Thoracic aorta (tissue), 2 donors: ENCODE results near the gene ZSCAN23. TPM values are rescaled to one million over a fixed set of nuclear protein-coding genes. Genes with fewer than 3 reads are reported as not detected.

Experiments
- ATAC-seq: fragments of 150-250 bp; one replicate; pipeline ENCODE4 v1.8.0; 2017; ENCODE audit warnings: low read depth; ENCODE audit not compliant: insufficient number of reproducible peaks, low FRiP score
- DNase-seq: peaks from one replicate; pipeline ENCODE4 v3.0.0-alpha.2; 2020; ENCODE audit warnings: low spot score
- H3K27ac ChIP-seq, 2 donors: fragments of 200-600 bp; sonication (generic); 1 replicate in 1 of 2; 2 replicates in 1 of 2; pipeline ENCODE4 v1.5.1; 2016; ENCODE audit warnings: mild to moderate bottlenecking in 2 of 2, moderate library complexity in 2 of 2
- H3K27me3 ChIP-seq: fragments of 200-600 bp; sonication (generic); replicated peaks from 2 replicates; pipeline ENCODE4 v1.6.0; 2016; ENCODE audit warnings: mild to moderate bottlenecking; ENCODE audit not compliant: insufficient read depth
- H3K36me3 ChIP-seq: fragments of 200-600 bp; sonication (generic); one replicate; pipeline ENCODE4 v1.5.1; 2016
- H3K4me1 ChIP-seq, 2 donors: fragments of 200-600 bp; sonication (generic); 1 replicate in 1 of 2; 2 replicates in 1 of 2; pipeline versions ENCODE4 v1.5.1 to v1.6.0; 2016; ENCODE audit warnings: low read depth in 2 of 2, mild to moderate bottlenecking in 1 of 2; ENCODE audit not compliant: control insufficient read depth in 1 of 2
- H3K4me3 ChIP-seq: fragments of 200-600 bp; sonication (generic); 2 replicates; pipeline ENCODE4 v1.5.1; 2016; ENCODE audit warnings: mild to moderate bottlenecking
- H3K9me3 ChIP-seq: fragments of 200-600 bp; sonication (generic); 2 replicates; pipeline ENCODE4 v1.5.1; 2016
- total RNA-seq, 2 donors: library from RNA; depleted of rRNA; stranded (reverse); fragments of >200 nt; gene quantifications; one replicate each; pipeline versions ENCODE4 v1.1.0 to v1.2.3, GENCODE V29; 2016
- TF ChIP-seq, protein P1 (sequence below): fragments of 200-600 bp; sonication (generic); IDR thresholded peaks from one replicate; pipeline ENCODE4 v1.5.1; 2019; ENCODE audit warnings: antibody characterized with exemption

The ZSCAN23 gene
- total RNA-seq, 2 donors from 2014 or later, result 1.6 to 1.9 TPM

- TF ChIP-seq, protein P1, sequence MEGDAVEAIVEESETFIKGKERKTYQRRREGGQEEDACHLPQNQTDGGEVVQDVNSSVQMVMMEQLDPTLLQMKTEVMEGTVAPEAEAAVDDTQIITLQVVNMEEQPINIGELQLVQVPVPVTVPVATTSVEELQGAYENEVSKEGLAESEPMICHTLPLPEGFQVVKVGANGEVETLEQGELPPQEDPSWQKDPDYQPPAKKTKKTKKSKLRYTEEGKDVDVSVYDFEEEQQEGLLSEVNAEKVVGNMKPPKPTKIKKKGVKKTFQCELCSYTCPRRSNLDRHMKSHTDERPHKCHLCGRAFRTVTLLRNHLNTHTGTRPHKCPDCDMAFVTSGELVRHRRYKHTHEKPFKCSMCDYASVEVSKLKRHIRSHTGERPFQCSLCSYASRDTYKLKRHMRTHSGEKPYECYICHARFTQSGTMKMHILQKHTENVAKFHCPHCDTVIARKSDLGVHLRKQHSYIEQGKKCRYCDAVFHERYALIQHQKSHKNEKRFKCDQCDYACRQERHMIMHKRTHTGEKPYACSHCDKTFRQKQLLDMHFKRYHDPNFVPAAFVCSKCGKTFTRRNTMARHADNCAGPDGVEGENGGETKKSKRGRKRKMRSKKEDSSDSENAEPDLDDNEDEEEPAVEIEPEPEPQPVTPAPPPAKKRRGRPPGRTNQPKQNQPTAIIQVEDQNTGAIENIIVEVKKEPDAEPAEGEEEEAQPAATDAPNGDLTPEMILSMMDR, result no peak
- Histone ChIP-seq H3K27me3 (no peaks in the 10 kb centered on the region), H3K4me1 (peaks cover 13 to 23% of the 10 kb centered on the region in 2 donors), H3K36me3 (peaks cover 40% of the 10 kb centered on the region), H3K9me3 (no peaks in the 10 kb centered on the region), H3K4me3 (no peak overlapping the region), H3K27ac (no peak overlapping the region)
- DNase-seq, result no peak
- ATAC-seq, result no peak
Observed at GRCh38 chr6:28393912-28394662, 49.2 kb downstream of the ZSCAN23 start.

DNA sequence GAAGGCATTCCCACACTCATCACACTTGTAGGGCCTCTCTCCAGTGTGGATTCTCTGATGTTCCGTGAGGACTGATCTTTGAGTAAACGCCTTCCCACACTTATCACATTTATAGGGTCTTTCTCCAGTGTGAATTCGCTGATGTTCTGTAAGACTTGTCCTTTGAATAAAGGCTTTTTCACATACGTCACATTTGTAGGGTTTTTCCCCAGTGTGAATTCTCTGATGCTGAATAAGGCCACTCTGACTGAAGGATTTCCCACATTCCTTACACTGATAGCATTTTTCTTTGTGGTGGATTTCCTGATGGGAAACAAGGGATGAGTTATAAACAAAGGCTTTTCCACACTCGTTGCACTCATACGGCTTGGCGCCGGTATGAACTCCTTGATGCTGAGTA, 52.6 kb downstream of the ZSCAN23 start:
- Histone ChIP-seq H3K4me1 (peaks cover 0 to 3% of the 10 kb centered on the region in 2 donors), H3K4me3 (no peak overlapping the region), H3K36me3 (peaks cover 46% of the 10 kb centered on the region), H3K27ac (no peak overlapping the region), H3K27me3 (no peaks in the 10 kb centered on the region), H3K9me3 (no peaks in the 10 kb centered on the region)
- ATAC-seq, result no peak
- TF ChIP-seq, protein P1, result no peak
- no peak for DNase-seq

GRCh38 chr6:28384143-28384533, 59.2 kb downstream of the ZSCAN23 start:
- Histone ChIP-seq H3K36me3 (peaks cover 12% of the 10 kb centered on the region), H3K9me3 (no peaks in the 10 kb centered on the region), H3K27me3 (no peaks in the 10 kb centered on the region), H3K4me1 (peaks cover 4 to 15% of the 10 kb centered on the region in 2 donors), H3K27ac (no peak overlapping the region), H3K4me3 (no peak overlapping the region)
- no peak for DNase-seq
- ATAC-seq, result no peak
- TF ChIP-seq, protein P1, result no peak

- Histone ChIP-seq H3K27me3 (no peaks in the 10 kb centered on the region), H3K27ac (peak overlapping the region in 1 of 2 donors; percentile 63), H3K36me3 (peaks cover 7% of the 10 kb centered on the region), H3K4me3 (peak overlapping the region; percentile 70), H3K4me1 (peaks cover 4 to 15% of the 10 kb centered on the region in 2 donors), H3K9me3 (no peaks in the 10 kb centered on the region)
- ATAC-seq (peak; percentile 60), DNase-seq (peak; percentile 9)
- TF ChIP-seq, protein P1, result no peak
Observed at GRCh38 chr6:28383235-28384142, 59.8 kb downstream of the ZSCAN23 start.

Other genes with a start within 250 kb of the ZSCAN23 start
- 10 to 100 TPM; 11.6 to 29.0 TPM for gene ZSCAN9, start 218.2 kb downstream of the ZSCAN23 start, total RNA-seq
- 1 to 10 TPM; 2.3 to 2.4 TPM for gene ZKSCAN4, start 191.2 kb downstream of the ZSCAN23 start, total RNA-seq
- 1 to 10 TPM in 1 of 2 donors, under 1 TPM in 1; 0.49 to 1.1 TPM for gene NKAPL, start 184.2 kb downstream of the ZSCAN23 start, total RNA-seq
- gene ZSCAN26, start 176.3 kb downstream of the ZSCAN23 start, total RNA-seq, result 10 to 100 TPM; 25.7 to 45.0 TPM
- 1 to 10 TPM; 7.3 to 8.3 TPM for gene PGBD1, start 161.9 kb downstream of the ZSCAN23 start, total RNA-seq
- 10 to 100 TPM in 1 of 2 donors, 1 to 10 TPM in 1; 4.2 to 15.4 TPM for gene ZSCAN31, start 107.3 kb downstream of the ZSCAN23 start, total RNA-seq
- gene ZKSCAN3, start 93.5 kb downstream of the ZSCAN23 start, total RNA-seq, result 1 to 10 TPM; 3.4 to 4.5 TPM
- gene ZSCAN12, start 43.7 kb downstream of the ZSCAN23 start, total RNA-seq, result 1 to 10 TPM; 1.6 to 4.3 TPM
- gene GPX6, start 72.3 kb upstream of the ZSCAN23 start, total RNA-seq, result not detected
- gene GPX5, start 82.4 kb upstream of the ZSCAN23 start, total RNA-seq, result not detected